DND-41 (cell line): ENCODE data around the gene THSD7A.

Source experiments
- CTCF ChIP-seq: IDR thresholded peaks from 2 replicates; pipeline ENCODE4 v1.5.1; 2012; ENCODE audit warnings: borderline replicate concordance, low read length, moderate library complexity, mild to moderate bottlenecking; ENCODE audit not compliant: poor library complexity, severe bottlenecking; ENCODE audit errors: extremely low read depth
- EZH2 ChIP-seq: IDR thresholded peaks from 3 replicates; pipeline ENCODE4 v1.6.1; 2012; ENCODE audit warnings: borderline replicate concordance, low read depth, mild to moderate bottlenecking, moderate library complexity, low read length, inconsistent platforms; ENCODE audit not compliant: severe bottlenecking

GRCh38 chr7:11841657-11842056 is 9.7 kb upstream of the THSD7A start:
- TF ChIP-seq CTCF (no peak), EZH2 (no peak)
